ENCODE measurements around the gene GMDS.

- no peak for TF ChIP-seq CTCF (IDR thresholded peaks at IDR 0.05; ENCODE audit: low read depth, low read length)
- no peak for TF ChIP-seq EZH2phosphoT487 (IDR thresholded peaks at IDR 0.05; ENCODE audit: low read depth)
Measured at GRCh38 chr6:1903780-1904465, 341.5 kb downstream of the GMDS start.

Data from OCI-LY3 (cell line).